CD8-positive, alpha-beta memory T cell (primary cell): ENCODE results near the gene SLC30A4. TPM values are rescaled to one million over a fixed set of nuclear protein-coding genes. Genes with fewer than 3 reads are reported as not detected.

Experiments used
- CTCF ChIA-PET: fragments of 350-600 bp; sonication (Branson Sonifier 250); formaldehyde crosslinking; loops from one replicate; lab custom pipeline; 2021; ENCODE audit warnings: antibody characterized with exemption; lab: Charles Lee
- POLR2A ChIA-PET: fragments of 350-600 bp; sonication (Branson Sonifier 250); formaldehyde crosslinking; loops from one replicate; lab custom pipeline; 2021; ENCODE audit warnings: antibody characterized with exemption; lab: Charles Lee
- DNase-seq, 5 donors: peaks; one replicate each; pipeline versions ENCODE4 v3.0.0 to v3.0.0-alpha.2; 2020 to 2022; ENCODE audit warnings: mixed read lengths in 1 of 5
- H3K27ac ChIP-seq: one replicate; pipeline ENCODE4 v1.7.0; 2013; ENCODE audit warnings: low read depth, mild to moderate bottlenecking, low read length, moderate library complexity
- H3K27me3 ChIP-seq: 2 replicates; pipeline ENCODE4 v1.7.0; 2013; ENCODE audit warnings: low read length, mild to moderate bottlenecking; ENCODE audit not compliant: insufficient read depth, poor library complexity, severe bottlenecking
- H3K36me3 ChIP-seq: 2 replicates; pipeline ENCODE4 v1.7.0; 2013; ENCODE audit warnings: mild to moderate bottlenecking, low read length, moderate library complexity; ENCODE audit not compliant: insufficient read depth
- H3K4me1 ChIP-seq: 2 replicates; pipeline ENCODE4 v1.7.0; 2013; ENCODE audit warnings: mild to moderate bottlenecking, low read length, moderate library complexity; ENCODE audit not compliant: insufficient read depth
- H3K4me3 ChIP-seq: 2 replicates; pipeline ENCODE4 v1.7.0; 2013; ENCODE audit warnings: mild to moderate bottlenecking, low read length
- H3K9me3 ChIP-seq: 2 replicates; pipeline ENCODE4 v1.7.0; 2013; ENCODE audit warnings: mild to moderate bottlenecking, low read length
- H3K27ac Mint-ChIP-seq, 8 donors: one replicate each; pipeline ENCODE4 v1.8.0; 2020 to 2021; ENCODE audit warnings: mixed read lengths in 8 of 8, mild to moderate bottlenecking in 6 of 8, inconsistent platforms in 3 of 8, moderate library complexity in 3 of 8
- H3K27me3 Mint-ChIP-seq, 2 donors: one replicate each; pipeline ENCODE4 v1.8.0; 2020 to 2021; ENCODE audit warnings: mixed read lengths in 2 of 2, mild to moderate bottlenecking in 1 of 2, moderate library complexity in 1 of 2
- H3K36me3 Mint-ChIP-seq, 3 donors: one replicate each; pipeline ENCODE4 v1.8.0; 2020 to 2021; ENCODE audit warnings: mixed read lengths in 3 of 3, inconsistent platforms in 1 of 3, mild to moderate bottlenecking in 1 of 3
- H3K4me1 Mint-ChIP-seq, 3 donors: one replicate each; pipeline ENCODE4 v1.8.0; 2020 to 2021; ENCODE audit warnings: mixed read lengths in 3 of 3, inconsistent platforms in 1 of 3, mild to moderate bottlenecking in 1 of 3
- H3K4me3 Mint-ChIP-seq, 7 donors: one replicate each; pipeline ENCODE4 v1.8.0; 2020 to 2021; ENCODE audit warnings: mixed read lengths in 7 of 7, mild to moderate bottlenecking in 6 of 7, moderate library complexity in 4 of 7, inconsistent platforms in 2 of 7
- H3K9me3 Mint-ChIP-seq, 5 donors: one replicate each; pipeline ENCODE4 v1.8.0; 2020 to 2022; ENCODE audit warnings: mixed read lengths in 5 of 5, mild to moderate bottlenecking in 3 of 5, moderate library complexity in 2 of 5, inconsistent platforms in 1 of 5
- polyA plus RNA-seq: library from polyadenylated mRNA; unstranded; fragments of 300-500 nt; fragmentation: Illumina TruSeq; gene quantifications from one replicate; pipeline ENCODE4 v1.2.3, GENCODE V29; 2021
- total RNA-seq, 2 experiments: library from RNA; stranded (reverse); gene quantifications; one replicate each; pipeline ENCODE4 v1.2.3, GENCODE V29; 2021

The SLC30A4 gene
- 1 to 10 TPM; 3.1 to 3.3 TPM for total RNA-seq
- polyA plus RNA-seq, result 3.1 TPM

DNA sequence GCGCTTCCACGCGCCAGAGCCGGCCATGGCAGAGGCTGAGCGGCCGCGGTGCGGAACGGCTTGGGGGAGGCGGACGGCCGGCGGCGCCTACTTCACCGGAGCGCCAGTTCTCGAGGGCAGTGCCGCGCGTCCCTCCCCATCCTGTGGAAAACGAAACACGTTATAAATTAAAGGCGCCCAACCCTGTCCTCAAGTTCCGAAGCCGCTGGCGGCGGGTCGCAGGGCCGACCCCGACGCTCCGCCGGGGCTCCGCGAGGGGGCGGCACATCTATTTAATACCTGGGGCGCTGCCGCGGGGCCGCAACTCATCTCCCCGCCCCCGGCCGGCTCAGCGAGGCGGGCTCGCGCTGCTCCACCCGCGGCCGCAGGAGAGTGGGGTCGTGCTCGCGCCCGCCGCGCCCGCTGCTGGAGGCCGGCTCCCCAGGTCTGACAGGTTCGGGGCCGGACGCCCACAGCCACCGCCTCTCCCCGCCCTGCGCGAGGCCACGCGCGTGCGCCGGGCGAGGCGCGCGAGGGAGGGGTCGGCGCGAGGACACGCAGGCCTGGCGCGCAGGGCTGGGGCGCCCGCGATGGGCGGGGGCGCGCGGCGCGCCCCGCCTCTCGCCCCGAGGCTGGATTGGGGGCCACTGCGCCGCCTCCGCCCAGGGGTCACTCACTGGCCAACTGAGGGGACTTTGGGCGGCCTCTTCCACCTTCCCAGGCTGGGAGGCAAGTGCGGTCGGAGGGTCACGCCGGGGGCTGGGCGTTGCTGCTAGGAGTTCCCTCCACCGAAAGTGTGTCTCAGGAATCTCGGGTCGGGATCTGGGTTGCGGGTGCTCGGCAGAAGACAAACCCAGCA is at the start of gene SLC30A4:
SLC30A4 (minus strand) TSS at position 428 of the 838 bp plus-strand sequence; CDS start at position 27, 401 bp downstream.
- H3K27ac ChIP-seq, result peak within 1 kb of the TSS; percentile 52
- CTCF ChIA-PET, result no interaction called here
- peaks cover 0 to 14% (median 4%) of the 10 kb centered on the region in 3 donors for H3K36me3 Mint-ChIP-seq

DNA sequence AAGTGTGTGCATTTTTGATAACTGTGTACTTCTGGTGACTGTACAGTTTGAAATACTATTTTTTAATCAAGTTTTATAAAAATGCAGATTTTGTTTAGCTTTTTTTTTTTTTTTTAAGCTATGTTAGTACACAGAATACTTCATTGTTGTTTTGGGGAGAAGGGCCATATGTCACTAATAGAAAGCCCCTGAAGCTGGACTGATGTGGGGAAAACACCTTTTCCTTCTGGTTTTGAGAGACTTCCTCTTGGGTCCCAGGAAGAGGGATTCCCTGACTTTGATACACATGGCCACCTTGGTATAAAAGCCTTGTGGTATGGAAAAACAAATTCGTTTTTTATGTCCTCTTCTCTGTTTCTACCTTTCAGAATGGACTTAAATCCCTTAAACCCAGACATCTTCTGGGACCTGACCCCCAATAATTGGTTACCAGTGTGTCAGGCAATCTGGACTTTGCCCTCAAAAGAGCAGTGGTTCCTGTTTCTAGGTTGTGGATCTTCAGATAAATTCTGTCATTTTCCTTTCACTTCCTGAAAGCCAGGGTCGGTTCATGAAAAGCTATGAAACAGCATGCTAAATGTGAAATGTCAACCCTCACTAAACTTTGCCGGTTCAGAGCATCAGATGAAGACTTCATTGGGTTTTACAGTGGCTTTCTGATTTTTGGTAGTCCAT is 33.5 kb upstream of the SLC30A4 start:
- H3K4me1 ChIP-seq, result no peaks in the 10 kb centered on the region
- no peaks in the 10 kb centered on the region for H3K9me3 Mint-ChIP-seq
- DNase-seq, result no peak
- no peaks in the 10 kb centered on the region for H3K36me3 Mint-ChIP-seq
- ChIA-PET CTCF (no interaction called here), POLR2A (no interaction called here)
- no peaks in the 10 kb centered on the region for H3K9me3 ChIP-seq
- peaks cover 9 to 58% of the 10 kb centered on the region in 2 donors for H3K27me3 Mint-ChIP-seq
- H3K4me3 ChIP-seq, result no peak overlapping the region
- no peaks in the 10 kb centered on the region for H3K4me1 Mint-ChIP-seq
- H3K27ac ChIP-seq, result no peak overlapping the region
- no peaks in the 10 kb centered on the region for H3K27me3 ChIP-seq
- H3K27ac Mint-ChIP-seq, result no peak overlapping the region
- H3K36me3 ChIP-seq, result no peaks in the 10 kb centered on the region
- no peak overlapping the region for H3K4me3 Mint-ChIP-seq

More for the DNA sequence above, at the start of gene SLC30A4:
- Histone ChIP-seq H3K4me1 (peaks cover 14% of the 10 kb centered on the region), H3K36me3 (no peaks in the 10 kb centered on the region), H3K27me3 (no peaks in the 10 kb centered on the region), H3K4me3 (peak within 1 kb of the TSS; percentile 81), H3K9me3 (no peaks in the 10 kb centered on the region)
- Mint-ChIP-seq H3K4me3 (peak within 1 kb of the TSS; percentile 90 to 98 (median 94)), H3K27me3 (peaks cover 0 to 3% of the 10 kb centered on the region in 2 donors), H3K27ac (peak within 1 kb of the TSS; percentile 81 to 93 (median 90)), H3K4me1 (peaks cover 21 to 39% (median 33%) of the 10 kb centered on the region in 3 donors), H3K9me3 (no peaks in the 10 kb centered on the region)
- POLR2A ChIA-PET, result no interaction called here
- DNase-seq, result peak; percentile 48 to 78 (median 72)

DNA sequence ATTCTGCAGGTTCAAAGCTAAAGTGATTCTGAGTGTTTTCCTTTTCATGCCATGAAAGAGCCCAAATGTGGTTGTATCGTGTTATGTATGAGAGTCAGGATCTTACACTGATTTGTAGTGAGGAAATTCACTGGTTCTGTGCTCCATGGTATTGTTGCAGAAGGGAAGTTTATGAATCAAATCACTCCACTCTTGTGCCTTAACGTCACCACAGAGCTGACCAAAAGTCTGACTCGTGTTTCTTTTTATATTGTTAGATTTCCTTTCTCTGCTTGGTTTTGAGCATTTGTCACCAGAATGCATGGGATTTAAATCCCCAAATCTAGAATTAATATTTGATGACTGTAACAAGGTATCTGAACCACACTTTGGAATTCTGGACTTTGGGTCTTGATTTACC is 29.1 kb upstream of the SLC30A4 start:
- CTCF ChIA-PET, result no interaction called here

GRCh38 chr15:45550436-45550835 is 27.9 kb upstream of the SLC30A4 start:
- Histone ChIP-seq H3K27ac (no peak overlapping the region), H3K9me3 (no peaks in the 10 kb centered on the region), H3K4me3 (no peak overlapping the region), H3K36me3 (no peaks in the 10 kb centered on the region), H3K27me3 (no peaks in the 10 kb centered on the region), H3K4me1 (no peaks in the 10 kb centered on the region)
- peaks cover 6 to 49% of the 10 kb centered on the region in 2 donors for H3K27me3 Mint-ChIP-seq
- no peaks in the 10 kb centered on the region for H3K9me3 Mint-ChIP-seq
- H3K27ac Mint-ChIP-seq, result no peak overlapping the region
- no peaks in the 10 kb centered on the region for H3K4me1 Mint-ChIP-seq
- H3K36me3 Mint-ChIP-seq, result no peaks in the 10 kb centered on the region
- no peak overlapping the region for H3K4me3 Mint-ChIP-seq
- CTCF ChIA-PET, result no interaction called here
- POLR2A ChIA-PET, result no interaction called here
- DNase-seq, result no peak

More for the DNA sequence above, 29.1 kb upstream of the SLC30A4 start:
- POLR2A ChIA-PET, result no interaction called here
- Histone ChIP-seq H3K27ac (no peak overlapping the region), H3K27me3 (no peaks in the 10 kb centered on the region), H3K36me3 (no peaks in the 10 kb centered on the region), H3K4me3 (no peak overlapping the region), H3K9me3 (no peaks in the 10 kb centered on the region), H3K4me1 (no peaks in the 10 kb centered on the region)
- no peaks in the 10 kb centered on the region for H3K9me3 Mint-ChIP-seq
- no peak for DNase-seq
- peaks cover 9 to 53% of the 10 kb centered on the region in 2 donors for H3K27me3 Mint-ChIP-seq
- no peaks in the 10 kb centered on the region for H3K36me3 Mint-ChIP-seq
- no peak overlapping the region for H3K27ac Mint-ChIP-seq
- H3K4me1 Mint-ChIP-seq, result no peaks in the 10 kb centered on the region
- H3K4me3 Mint-ChIP-seq, result no peak overlapping the region

DNA sequence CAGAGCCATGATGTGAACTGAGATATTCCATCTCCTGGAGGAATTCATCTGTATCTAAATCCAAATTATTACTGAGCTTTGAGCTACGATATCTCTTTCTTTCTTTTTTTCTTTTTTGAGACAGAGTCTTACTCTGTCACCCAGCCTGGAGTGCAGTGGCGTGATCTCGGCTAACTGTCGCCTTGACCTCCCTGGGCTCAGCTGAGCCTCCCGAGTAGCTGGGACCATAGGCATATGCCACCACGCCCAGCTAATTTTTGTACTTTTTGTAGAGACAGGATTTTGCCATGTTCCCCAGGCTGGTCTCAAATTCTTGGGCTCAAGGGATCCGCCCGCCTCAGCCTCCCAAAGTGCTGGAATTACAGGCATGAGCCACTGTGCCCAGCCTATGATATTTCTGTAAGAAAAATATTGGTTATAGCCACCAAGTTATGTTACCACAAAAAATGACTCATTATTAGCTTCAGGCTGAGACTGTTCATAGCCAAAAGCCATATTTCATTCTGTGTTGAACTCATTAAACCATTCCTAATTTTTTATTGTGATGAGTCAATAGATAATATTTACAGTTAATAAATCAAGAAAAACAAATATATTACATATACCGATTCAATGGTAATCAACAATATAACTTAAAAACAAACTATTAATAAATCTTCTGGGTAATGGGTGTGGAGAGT is 27.1 kb upstream of the SLC30A4 start:
- no peak for DNase-seq
- Histone ChIP-seq H3K27me3 (no peaks in the 10 kb centered on the region), H3K9me3 (no peaks in the 10 kb centered on the region), H3K36me3 (no peaks in the 10 kb centered on the region), H3K27ac (no peak overlapping the region), H3K4me3 (no peak overlapping the region), H3K4me1 (no peaks in the 10 kb centered on the region)
- H3K4me3 Mint-ChIP-seq, result no peak overlapping the region
- ChIA-PET POLR2A (no interaction called here), CTCF (no interaction called here)
- no peaks in the 10 kb centered on the region for H3K9me3 Mint-ChIP-seq
- H3K27me3 Mint-ChIP-seq, result peaks cover 5 to 44% of the 10 kb centered on the region in 2 donors
- no peaks in the 10 kb centered on the region for H3K4me1 Mint-ChIP-seq
- H3K27ac Mint-ChIP-seq, result peak overlapping the region in 1 of 8 donors; percentile 26
- H3K36me3 Mint-ChIP-seq, result no peaks in the 10 kb centered on the region

DNA sequence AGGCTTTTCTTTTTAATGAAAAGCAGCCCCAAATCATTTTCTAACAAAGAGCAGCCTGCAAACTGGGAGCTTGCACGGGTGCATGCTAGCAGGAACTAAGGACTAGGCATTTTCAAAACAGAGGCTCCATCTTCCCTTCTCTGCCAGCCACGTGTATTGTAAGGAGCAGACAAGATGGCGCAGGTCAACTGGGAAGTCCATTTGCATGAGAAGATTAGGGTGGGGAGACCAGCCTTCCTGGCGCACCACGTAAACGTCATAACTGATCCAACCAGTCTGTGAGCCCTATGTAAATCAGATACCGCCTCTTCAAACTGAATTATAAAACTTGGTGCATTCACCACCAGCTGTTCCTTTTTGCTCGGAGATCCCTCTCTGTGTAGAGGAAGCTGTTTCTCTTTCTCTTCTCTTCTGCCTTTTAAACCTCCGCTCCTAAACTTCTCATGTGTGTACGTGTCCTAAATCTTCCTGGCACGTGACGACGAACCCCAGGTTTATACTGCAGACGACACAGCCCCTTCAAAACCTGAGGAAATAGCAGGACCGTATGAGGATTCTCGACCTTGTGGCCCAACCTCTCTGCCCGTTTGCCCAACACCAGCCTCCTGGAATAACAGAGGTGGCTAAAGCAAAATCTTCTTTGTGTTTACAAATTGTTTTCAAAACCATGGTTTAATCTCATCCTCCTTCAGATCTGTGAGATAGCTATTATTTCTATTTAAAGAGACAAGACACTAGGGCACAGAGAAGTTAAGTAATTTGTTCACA is 26.4 kb upstream of the SLC30A4 start:
- H3K4me3 Mint-ChIP-seq, result no peak overlapping the region
- H3K36me3 ChIP-seq, result no peaks in the 10 kb centered on the region
- H3K27ac Mint-ChIP-seq, result no peak overlapping the region
- H3K27ac ChIP-seq, result peak overlapping the region; percentile 9
- ChIA-PET POLR2A (no interaction called here), CTCF (no interaction called here)
- H3K27me3 ChIP-seq, result no peaks in the 10 kb centered on the region
- H3K4me3 ChIP-seq, result no peak overlapping the region
- H3K9me3 ChIP-seq, result no peaks in the 10 kb centered on the region
- peaks cover 7 to 36% of the 10 kb centered on the region in 2 donors for H3K27me3 Mint-ChIP-seq
- H3K4me1 ChIP-seq, result no peaks in the 10 kb centered on the region
- no peak for DNase-seq
- H3K9me3 Mint-ChIP-seq, result no peaks in the 10 kb centered on the region
- no peaks in the 10 kb centered on the region for H3K36me3 Mint-ChIP-seq
- H3K4me1 Mint-ChIP-seq, result no peaks in the 10 kb centered on the region

DNA sequence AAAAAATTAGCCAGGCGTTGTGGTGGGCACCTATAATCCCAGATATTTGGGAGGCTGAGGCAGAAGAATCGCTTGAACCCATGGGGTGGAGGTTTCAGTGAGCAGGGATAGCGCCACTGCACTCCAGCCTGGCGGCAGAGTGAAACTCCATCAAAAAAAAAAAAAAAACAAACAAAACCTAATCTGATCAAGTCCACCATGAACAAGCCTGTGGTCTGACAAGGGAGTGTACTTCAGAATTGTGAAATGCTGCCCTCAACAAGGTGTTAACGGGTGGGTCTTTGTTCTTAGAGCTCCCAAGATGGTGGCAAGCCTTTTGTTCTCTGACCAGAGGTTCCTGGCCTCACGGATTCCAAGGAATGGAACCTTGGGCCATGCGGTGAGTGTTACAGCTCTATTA is 24.2 kb upstream of the SLC30A4 start:
- Histone ChIP-seq H3K36me3 (no peaks in the 10 kb centered on the region), H3K4me3 (no peak overlapping the region), H3K9me3 (no peaks in the 10 kb centered on the region), H3K27me3 (no peaks in the 10 kb centered on the region), H3K27ac (no peak overlapping the region), H3K4me1 (no peaks in the 10 kb centered on the region)
- Mint-ChIP-seq H3K4me3 (no peak overlapping the region), H3K27me3 (peaks cover 5 to 24% of the 10 kb centered on the region in 2 donors), H3K9me3 (no peaks in the 10 kb centered on the region), H3K4me1 (no peaks in the 10 kb centered on the region), H3K36me3 (no peaks in the 10 kb centered on the region), H3K27ac (no peak overlapping the region)
- ChIA-PET CTCF (no interaction called here), POLR2A (no interaction called here)
- DNase-seq, result no peak
